DMS53 (cell line): ENCODE data around the gene NR1D1.

Experiments used
- DNase-seq: peaks from one replicate; lab custom pipeline; 2025; lab: John Stamatoyannopoulos, UW

NR1D1 gene

GRCh38 chr17:40075201-40075941 lies 25.0 kb downstream of the NR1D1 start:
- DNase-seq = peak; percentile 82

GRCh38 chr17:40074871-40075200 lies 25.6 kb downstream of the NR1D1 start:
- no peak for DNase-seq

- DNase-seq = no peak
Observed at GRCh38 chr17:40074175-40074512, 26.2 kb downstream of the NR1D1 start.

- DNase-seq = no peak
Observed at GRCh38 chr17:40073454-40074174, 26.8 kb downstream of the NR1D1 start.

- no peak for DNase-seq
Observed at GRCh38 chr17:40072735-40073346, 27.5 kb downstream of the NR1D1 start.

- peak; percentile 75 for DNase-seq
Observed at GRCh38 chr17:40072040-40072734, 28.2 kb downstream of the NR1D1 start.

- peak; percentile 49 for DNase-seq
Observed at GRCh38 chr17:40071313-40072039, 28.9 kb downstream of the NR1D1 start.

- DNase-seq = no peak
Observed at GRCh38 chr17:40070709-40071312, 29.6 kb downstream of the NR1D1 start.

- DNase-seq = peak; percentile 56
Observed at GRCh38 chr17:40069751-40070708, 30.4 kb downstream of the NR1D1 start.

GRCh38 chr17:40068917-40069750 lies 31.3 kb downstream of the NR1D1 start:
- peak; percentile 85 for DNase-seq

- DNase-seq = no peak
Observed at GRCh38 chr17:40068584-40068916, 31.8 kb downstream of the NR1D1 start.

- no peak for DNase-seq
Observed at GRCh38 chr17:40068129-40068581, 32.2 kb downstream of the NR1D1 start.

GRCh38 chr17:40067710-40068109 lies 32.7 kb downstream of the NR1D1 start:
- no peak for DNase-seq

GRCh38 chr17:40065769-40066510 lies 34.4 kb downstream of the NR1D1 start:
- DNase-seq = no peak

- DNase-seq = no peak
Observed at GRCh38 chr17:40064971-40065768, 35.2 kb downstream of the NR1D1 start.

- no peak for DNase-seq
Observed at GRCh38 chr17:40063901-40064531, 36.4 kb downstream of the NR1D1 start.

GRCh38 chr17:40063187-40063771 lies 37.1 kb downstream of the NR1D1 start:
- peak; percentile 64 for DNase-seq
